ENCODE data around the gene CD151.
A peak's percentile ranks its signal among the peaks of the same experiment; 100 is the strongest.

CD151 gene

GRCh38 chr11:839875-840617 is 7.3 kb downstream of the CD151 start:
- no peaks in the 10 kb centered on the region for H3K9me3 ChIP-seq (ENCODE audit: low read length)
- peak overlapping the region; percentile 70; the same call in 1 of the 2 replicates for H3K4me2 ChIP-seq (ENCODE audit: low read length)
- H4K20me1 ChIP-seq (ENCODE audit: insufficient read depth, low read length), result no peaks in the 10 kb centered on the region
- no peak overlapping the region for H2AFZ ChIP-seq (ENCODE audit: low read length)
- H3K27me3 ChIP-seq (ENCODE audit: insufficient read depth, low read length), result no peaks in the 10 kb centered on the region
- TF ChIP-seq CTCF (IDR thresholded peaks at IDR 0.05; ENCODE audit: low read length), result peak; percentile 36; the same call in 1 of the 2 replicates
- no peak for TF ChIP-seq EZH2 (IDR thresholded peaks at IDR 0.05; ENCODE audit: borderline replicate concordance, low read length)
- H3K4me1 ChIP-seq (ENCODE audit: insufficient read depth, low read length, severe bottlenecking), result peaks cover 28% of the 10 kb centered on the region
- no peak overlapping the region; the same call in 1 of the 2 replicates for H3K9ac ChIP-seq (ENCODE audit: low read length)
- no peak overlapping the region for H3K27ac ChIP-seq (ENCODE audit: low read depth, low read length, poor library complexity, severe bottlenecking)
- no peaks in the 10 kb centered on the region for H3F3A ChIP-seq (ENCODE audit: insufficient read depth, low read length)
- peaks cover 38% of the 10 kb centered on the region for H3K36me3 ChIP-seq (ENCODE audit: insufficient read depth, low read length)
- no peaks in the 10 kb centered on the region for H3K9me2 ChIP-seq (ENCODE audit: low read depth, low read length)
- H3K79me2 ChIP-seq (ENCODE audit: insufficient read depth, low read length), result peaks cover 8% of the 10 kb centered on the region; the same call in 1 of the 2 replicates
- no peak overlapping the region for H3K4me3 ChIP-seq (ENCODE audit: low read depth, low read length, poor library complexity, severe bottlenecking)

- no peak for TF ChIP-seq CTCF (IDR thresholded peaks at IDR 0.05; ENCODE audit: low read length)
- no peak for TF ChIP-seq EZH2 (IDR thresholded peaks at IDR 0.05; ENCODE audit: borderline replicate concordance, low read length)
- H3K27ac ChIP-seq (ENCODE audit: low read depth, low read length, poor library complexity, severe bottlenecking), result no peak overlapping the region
- H2AFZ ChIP-seq (ENCODE audit: low read length), result no peak overlapping the region
- no peaks in the 10 kb centered on the region for H4K20me1 ChIP-seq (ENCODE audit: insufficient read depth, low read length)
- H3F3A ChIP-seq (ENCODE audit: insufficient read depth, low read length), result no peaks in the 10 kb centered on the region
- peak overlapping the region; percentile 98 for H3K9ac ChIP-seq (ENCODE audit: low read length)
- peak overlapping the region; percentile 70 for H3K4me2 ChIP-seq (ENCODE audit: low read length)
- peaks cover 28% of the 10 kb centered on the region for H3K4me1 ChIP-seq (ENCODE audit: insufficient read depth, low read length, severe bottlenecking)
- no peaks in the 10 kb centered on the region for H3K9me2 ChIP-seq (ENCODE audit: low read depth, low read length)
- H3K4me3 ChIP-seq (ENCODE audit: low read depth, low read length, poor library complexity, severe bottlenecking), result peak overlapping the region; percentile 99
- 0 out of 2 replicates have a peak, but pooled peaks cover 4% of the 10 kb centered on the region for H3K27me3 ChIP-seq (ENCODE audit: insufficient read depth, low read length)
- peaks cover 38% of the 10 kb centered on the region for H3K36me3 ChIP-seq (ENCODE audit: insufficient read depth, low read length)
- H3K9me3 ChIP-seq (ENCODE audit: low read length), result no peaks in the 10 kb centered on the region
- H3K79me2 ChIP-seq (ENCODE audit: insufficient read depth, low read length), result peaks cover 8% of the 10 kb centered on the region; the same call in 1 of the 2 replicates
Observed at GRCh38 chr11:841981-842369, 9.2 kb downstream of the CD151 start.

GRCh38 chr11:842370-843002 is 9.7 kb downstream of the CD151 start, which contains the start of the genes POLR2L and TSPAN4:
TSS of gene POLR2L (minus strand) at chr11:842529. CDS start at chr11:842508, 21 bp downstream.
TSS of gene TSPAN4 (plus strand) at chr11:842852. CDS start at chr11:850305, 7,453 bp downstream.
- no peaks in the 10 kb centered on the region for H4K20me1 ChIP-seq (ENCODE audit: insufficient read depth, low read length)
- H2AFZ ChIP-seq (ENCODE audit: low read length), result no peak within 1 kb of the TSS
- no peaks in the 10 kb centered on the region for H3K9me3 ChIP-seq (ENCODE audit: low read length)
- 0 out of 2 replicates have a peak, but pooled peaks cover 4% of the 10 kb centered on the region for H3K27me3 ChIP-seq (ENCODE audit: insufficient read depth, low read length)
- H3K4me2 ChIP-seq (ENCODE audit: low read length), result peak within 1 kb of the TSS; percentile 70
- peaks cover 34% of the 10 kb centered on the region for H3K36me3 ChIP-seq (ENCODE audit: insufficient read depth, low read length)
- TF ChIP-seq CTCF (IDR thresholded peaks at IDR 0.05; ENCODE audit: low read length) (no peak), EZH2 (IDR thresholded peaks at IDR 0.05; ENCODE audit: borderline replicate concordance, low read length) (no peak)
- H3K4me1 ChIP-seq (ENCODE audit: insufficient read depth, low read length, severe bottlenecking), result peaks cover 28% of the 10 kb centered on the region
- H3K9me2 ChIP-seq (ENCODE audit: low read depth, low read length), result no peaks in the 10 kb centered on the region
- H3K27ac ChIP-seq (ENCODE audit: low read depth, low read length, poor library complexity, severe bottlenecking), result peak within 1 kb of the TSS; percentile 49
- H3K9ac ChIP-seq (ENCODE audit: low read length), result peak within 1 kb of the TSS; percentile 98
- H3F3A ChIP-seq (ENCODE audit: insufficient read depth, low read length), result no peaks in the 10 kb centered on the region
- H3K4me3 ChIP-seq (ENCODE audit: low read depth, low read length, poor library complexity, severe bottlenecking), result peak within 1 kb of the TSS; percentile 99
- H3K79me2 ChIP-seq (ENCODE audit: insufficient read depth, low read length), result peaks cover 8% of the 10 kb centered on the region; the same call in 1 of the 2 replicates
